ENCODE data around the gene OR6Q1. TPM values are rescaled to one million over a fixed set of nuclear protein-coding genes. Genes with fewer than 3 reads are reported as not detected.

The OR6Q1 gene
- total and polyA plus RNA-seq, 9 of the 15 experiments (the other 6 are each of a cell fraction or from before 2014, with no cell fraction given), result not detected

- Histone ChIP-seq H3K27ac (ENCODE audit: extremely low read depth, low read depth, low read length) (no peak overlapping the region), H3K36me3 (ENCODE audit: control insufficient read depth, insufficient read depth, low read length) (no peaks in the 10 kb centered on the region), H4K20me1 (replicated peaks; ENCODE audit: control insufficient read depth, insufficient read depth, low read length) (no peaks in the 10 kb centered on the region), H3K4me3 (no peak overlapping the region), H2AFZ (ENCODE audit: low read depth, low read length) (no peak overlapping the region), H3K27me3 (ENCODE audit: control insufficient read depth in 2 of 2, insufficient read depth in 2 of 2, low read length in 2 of 2) (no peaks in the 10 kb centered on the region), H3K79me2 (ENCODE audit: control insufficient read depth, insufficient read depth, low read length) (no peaks in the 10 kb centered on the region), H3K9ac (ENCODE audit: insufficient read depth in 1 of 2, low read depth in 2 of 2, low read length in 2 of 2) (no peak overlapping the region), H3K9me1 (ENCODE audit: control insufficient read depth, insufficient read depth, low read length) (no peaks in the 10 kb centered on the region), H3K4me2 (ENCODE audit: insufficient read depth, low read length) (no peak overlapping the region), H3K9me3 (replicated peaks; ENCODE audit: control insufficient read depth, insufficient read depth, low read depth, low read length) (no peaks in the 10 kb centered on the region), H3K4me1 (replicated peaks in 1 of 2; ENCODE audit: control insufficient read depth in 2 of 2, insufficient read depth in 2 of 2, low read length in 2 of 2) (no peaks in the 10 kb centered on the region)
- FAIRE-seq (no peak), DNase-seq (ENCODE audit: extremely low read depth in 1 of 4, low spot score in 3 of 4) (no peak), ATAC-seq (no peak)
- BruUV-seq (replicated peaks), result no TSS peak
- in situ Hi-C loops (cut with MboI), result no loop called here
- no peak for TF ChIP-seq HNRNPUL1 (IDR thresholded peaks at IDR 0.05; ENCODE audit: low read length)
- POLR2A ChIA-PET, result no interaction called here
- 0% methylated on average over 2 of the region's 2 CpGs for WGBS (ENCODE audit: insufficient coverage, low coverage, missing lambda C conversion rate)
- intact Hi-C loops (cut with micrococcal nuclease), result no loop called here
- CTCF ChIA-PET (ENCODE audit: low intra/inter-chr PET ratio), result no interaction called here
Observed at GRCh38 chr11:58043379-58043778, 12.6 kb downstream of the OR6Q1 start.

GRCh38 chr11:58046231-58046630 is 15.5 kb downstream of the OR6Q1 start:
- Histone ChIP-seq H3K4me3 (no peak overlapping the region), H3K9me1 (ENCODE audit: control insufficient read depth, insufficient read depth, low read length) (no peaks in the 10 kb centered on the region), H3K79me2 (ENCODE audit: control insufficient read depth, insufficient read depth, low read length) (no peaks in the 10 kb centered on the region), H3K9me3 (replicated peaks; ENCODE audit: control insufficient read depth, insufficient read depth, low read depth, low read length) (no peaks in the 10 kb centered on the region), H3K36me3 (ENCODE audit: control insufficient read depth, insufficient read depth, low read length) (no peaks in the 10 kb centered on the region), H3K27me3 (ENCODE audit: control insufficient read depth in 2 of 2, insufficient read depth in 2 of 2, low read length in 2 of 2) (no peaks in the 10 kb centered on the region), H3K27ac (ENCODE audit: extremely low read depth, low read depth, low read length) (no peak overlapping the region), H4K20me1 (replicated peaks; ENCODE audit: control insufficient read depth, insufficient read depth, low read length) (no peaks in the 10 kb centered on the region), H3K4me1 (replicated peaks in 1 of 2; ENCODE audit: control insufficient read depth in 2 of 2, insufficient read depth in 2 of 2, low read length in 2 of 2) (no peaks in the 10 kb centered on the region), H3K4me2 (ENCODE audit: insufficient read depth, low read length) (no peak overlapping the region), H2AFZ (ENCODE audit: low read depth, low read length) (no peak overlapping the region), H3K9ac (ENCODE audit: insufficient read depth in 1 of 2, low read depth in 2 of 2, low read length in 2 of 2) (no peak overlapping the region)
- DNase-seq (ENCODE audit: extremely low read depth in 1 of 4, low spot score in 3 of 4), result no peak
- 0% methylated on average over 3 of the region's 3 CpGs for WGBS (ENCODE audit: insufficient coverage, low coverage, missing lambda C conversion rate)
- ATAC-seq, result no peak
- BruUV-seq (replicated peaks), result no TSS peak
- intact Hi-C loops (cut with micrococcal nuclease), result no loop called here
- in situ Hi-C loops (cut with MboI), result no loop called here
- ChIA-PET POLR2A (no interaction called here), CTCF (ENCODE audit: low intra/inter-chr PET ratio) (no interaction called here)
- no peak for FAIRE-seq
- TF ChIP-seq TFE3 (CRISPR knock-in tag; IDR thresholded peaks at IDR 0.05), result no peak
- no peak for TF ChIP-seq REST (IDR thresholded peaks at IDR 0.05; ENCODE audit: borderline replicate concordance)
- no peak for TF ChIP-seq REST (CRISPR knock-in tag; IDR thresholded peaks at IDR 0.05; ENCODE audit: low read depth)
- TF ChIP-seq MTF1 (CRISPR knock-in tag; IDR thresholded peaks at IDR 0.05; ENCODE audit: borderline replicate concordance), result no peak
- no peak for TF ChIP-seq MCM7 (IDR thresholded peaks at IDR 0.05)

Data from K562 (cell line).